ENCODE data around the gene TUBG1.

TUBG1 gene

GRCh38 chr17:42563950-42564349 is 45.5 kb upstream of the TUBG1 start:
- H3K4me3 ChIP-seq (replicated peaks; ENCODE audit: low read depth, low read length), result no peak overlapping the region
- DNase-seq (ENCODE audit: low read depth), result no peak
- no peak for TF ChIP-seq CTCF (IDR thresholded peaks at IDR 0.05; ENCODE audit: low read length, missing control alignments)

GRCh38 chr17:42564815-42565522 is 44.5 kb upstream of the TUBG1 start:
- TF ChIP-seq CTCF (IDR thresholded peaks at IDR 0.05; ENCODE audit: low read length, missing control alignments), result no peak
- no peak for DNase-seq (ENCODE audit: low read depth)
- H3K4me3 ChIP-seq (replicated peaks; ENCODE audit: low read depth, low read length), result no peak overlapping the region

- no peak for TF ChIP-seq CTCF (IDR thresholded peaks at IDR 0.05; ENCODE audit: low read length, missing control alignments)
- no peak overlapping the region for H3K4me3 ChIP-seq (replicated peaks; ENCODE audit: low read depth, low read length)
- no peak for DNase-seq (ENCODE audit: low read depth)
These were observed 43.8 kb upstream of the TUBG1 start for GRCh38 chr17:42565523-42566214.

- DNase-seq (ENCODE audit: low read depth), result no peak
- no peak for TF ChIP-seq CTCF (IDR thresholded peaks at IDR 0.05; ENCODE audit: low read length, missing control alignments)
- peak overlapping the region; percentile 89 for H3K4me3 ChIP-seq (replicated peaks; ENCODE audit: low read depth, low read length)
These were observed 43.1 kb upstream of the TUBG1 start for GRCh38 chr17:42566215-42566882.

GRCh38 chr17:42566883-42567573 is 42.5 kb upstream of the TUBG1 start, which contains the start of gene MLX:
Gene MLX, plus strand, starts transcription at chr17:42567100. Its CDS starts 25 bp downstream, at chr17:42567125.
- TF ChIP-seq CTCF (IDR thresholded peaks at IDR 0.05; ENCODE audit: low read length, missing control alignments), result no peak
- peak within 1 kb of the TSS; percentile 89 for H3K4me3 ChIP-seq (replicated peaks; ENCODE audit: low read depth, low read length)
- peak; percentile 90 for DNase-seq (ENCODE audit: low read depth)

GRCh38 chr17:42568341-42569111 is 41.0 kb upstream of the TUBG1 start:
- DNase-seq (ENCODE audit: low read depth), result no peak
- TF ChIP-seq CTCF (IDR thresholded peaks at IDR 0.05; ENCODE audit: low read length, missing control alignments), result no peak
- no peak overlapping the region for H3K4me3 ChIP-seq (replicated peaks; ENCODE audit: low read depth, low read length)
